ENCODE data around the gene DISC1.
"Not testable (repeated sequence)": the region's sequence is repeated elsewhere in the genome, so short reads cannot be mapped to it uniquely, and the experiment has no call there.

The DISC1 gene

DNA sequence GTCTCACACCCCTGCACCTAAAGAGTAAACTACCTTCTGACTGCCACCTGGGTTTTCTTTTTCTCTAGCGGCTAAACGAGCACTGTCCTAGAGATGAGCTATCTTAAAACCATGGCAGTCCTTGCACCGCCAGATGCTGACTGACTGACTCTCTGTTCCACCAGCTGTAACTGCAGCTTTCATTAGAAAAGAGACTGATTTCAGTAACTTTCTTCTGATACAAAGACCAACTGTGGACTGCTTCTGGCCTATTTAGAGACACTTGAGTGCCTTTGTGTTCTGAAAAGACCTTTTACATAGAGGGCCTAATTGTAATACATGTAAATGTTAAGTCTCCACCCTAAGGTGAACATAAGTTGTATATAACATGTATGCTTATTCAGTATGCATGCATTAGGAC, 152.5 kb downstream of the DISC1 start:
- no peak for DNase-seq

DNA sequence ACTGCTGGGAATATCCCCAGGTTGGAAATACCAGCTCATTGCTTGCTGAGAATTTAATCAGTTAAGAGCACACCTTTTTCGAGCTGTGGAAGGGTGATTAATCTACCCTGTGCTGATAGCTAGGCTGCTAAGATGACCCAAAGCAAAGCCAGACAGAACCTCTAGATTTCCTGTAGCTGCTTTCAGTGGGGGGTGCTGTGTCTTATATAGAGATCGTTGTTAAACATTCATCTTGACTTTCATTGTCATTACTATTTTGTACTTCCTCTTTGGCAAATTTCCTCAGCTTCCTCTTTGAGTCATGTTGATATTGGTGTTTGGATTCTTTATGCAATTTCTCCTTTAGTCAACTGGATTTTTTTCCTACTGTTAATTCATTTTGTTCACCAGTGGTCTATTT, 155.3 kb downstream of the DISC1 start:
- DNase-seq: no peak

DNA sequence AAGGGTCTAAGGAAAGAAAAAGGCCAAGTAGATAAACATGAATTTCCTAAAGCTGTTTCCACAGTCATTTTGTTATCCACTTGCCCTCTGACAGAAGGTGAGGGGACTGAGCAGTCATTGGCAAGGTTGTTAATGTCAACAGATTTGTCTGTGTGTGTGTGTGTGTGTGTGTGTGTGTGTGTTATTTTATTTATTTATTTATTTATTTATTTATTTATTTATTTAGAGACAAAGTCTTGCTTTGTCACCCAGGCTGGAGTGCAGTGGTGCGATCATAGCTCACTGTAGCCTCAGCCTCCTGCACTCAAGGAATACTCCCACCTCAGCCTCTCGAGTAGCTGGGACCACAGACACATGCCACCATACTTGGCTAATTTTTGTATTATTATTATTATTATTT, 158.5 kb downstream of the DISC1 start:
- DNase-seq: not testable (repeated sequence)

DNA sequence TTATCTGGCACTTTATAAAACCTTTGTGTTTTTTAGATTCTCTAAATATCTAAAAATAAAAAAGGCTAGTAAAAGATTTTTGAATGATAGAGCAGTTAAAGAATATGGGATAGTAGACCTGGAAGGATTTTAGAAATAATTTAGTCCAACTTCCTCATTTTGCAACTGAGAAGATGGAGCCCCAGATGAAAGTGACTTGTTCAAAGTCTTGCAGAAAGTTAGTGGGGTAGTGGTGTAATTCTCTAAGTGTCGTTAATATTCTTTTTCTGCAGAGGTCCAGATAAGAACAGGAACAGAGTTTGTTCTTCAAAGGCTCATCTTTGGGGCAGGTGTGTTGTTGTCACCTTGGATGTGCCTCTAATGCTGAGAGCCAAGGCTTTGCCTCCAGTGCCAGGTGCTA, 159.5 kb downstream of the DISC1 start:
- DNase-seq: no peak

DNA sequence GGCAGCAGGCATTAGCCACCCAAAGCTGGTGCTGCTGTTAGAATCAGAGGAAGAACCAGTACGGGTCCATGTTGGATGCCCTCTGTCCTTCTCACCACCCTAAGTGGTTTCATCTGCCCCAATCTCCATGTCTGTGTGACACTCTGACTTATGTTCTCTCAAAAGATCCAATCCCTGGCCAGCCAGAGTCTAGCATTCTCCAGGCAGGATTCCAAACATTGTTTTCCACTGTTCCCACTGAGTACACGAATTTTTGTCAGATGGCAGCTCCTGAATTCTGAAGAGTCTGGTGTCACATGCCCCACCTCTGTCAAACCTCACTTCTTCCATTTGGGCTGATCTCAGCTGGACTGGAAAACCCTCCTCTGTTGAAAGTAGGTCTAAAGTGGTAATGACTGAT, 166.0 kb downstream of the DISC1 start:
- DNase-seq: no peak

DNA sequence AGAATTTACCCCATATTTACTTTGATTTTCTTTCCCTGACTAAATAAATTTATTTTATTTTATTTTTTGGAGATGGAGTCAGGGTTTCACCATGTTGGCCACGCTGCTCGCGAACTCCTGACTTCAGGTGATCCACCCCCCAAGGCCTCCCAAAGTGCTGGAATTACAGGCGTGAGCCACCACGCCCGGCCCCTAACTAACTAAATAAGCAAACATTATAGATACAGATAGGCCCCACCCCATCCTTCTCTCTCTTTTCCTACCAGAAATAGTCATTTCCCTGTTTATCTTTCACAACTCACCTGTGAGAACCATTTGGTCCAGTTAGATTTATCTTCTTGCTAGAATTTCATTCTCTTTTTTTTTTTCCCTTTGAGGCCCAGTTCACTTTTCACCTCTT, 167.3 kb downstream of the DISC1 start:
- DNase-seq: no peak

DNA sequence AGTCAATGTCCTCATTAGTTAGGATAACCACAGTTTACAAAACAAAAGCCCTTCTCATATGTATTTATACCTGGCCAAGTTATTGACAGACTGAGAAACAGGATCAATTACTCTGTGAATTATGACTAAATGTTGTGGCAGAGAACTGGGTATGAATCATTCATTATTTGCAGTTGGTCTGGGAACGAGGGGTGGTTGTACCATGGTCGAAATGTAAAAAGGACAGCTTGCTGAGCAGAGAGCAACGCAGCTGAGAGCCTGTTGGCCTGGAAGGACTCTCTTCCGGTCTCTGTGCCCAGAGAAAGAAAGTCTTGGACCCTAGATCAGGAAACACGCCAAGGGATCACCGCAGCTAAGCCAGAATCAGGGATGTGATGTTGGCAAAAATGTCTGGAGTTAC, 169.6 kb downstream of the DISC1 start:
- DNase-seq: no peak

DNA sequence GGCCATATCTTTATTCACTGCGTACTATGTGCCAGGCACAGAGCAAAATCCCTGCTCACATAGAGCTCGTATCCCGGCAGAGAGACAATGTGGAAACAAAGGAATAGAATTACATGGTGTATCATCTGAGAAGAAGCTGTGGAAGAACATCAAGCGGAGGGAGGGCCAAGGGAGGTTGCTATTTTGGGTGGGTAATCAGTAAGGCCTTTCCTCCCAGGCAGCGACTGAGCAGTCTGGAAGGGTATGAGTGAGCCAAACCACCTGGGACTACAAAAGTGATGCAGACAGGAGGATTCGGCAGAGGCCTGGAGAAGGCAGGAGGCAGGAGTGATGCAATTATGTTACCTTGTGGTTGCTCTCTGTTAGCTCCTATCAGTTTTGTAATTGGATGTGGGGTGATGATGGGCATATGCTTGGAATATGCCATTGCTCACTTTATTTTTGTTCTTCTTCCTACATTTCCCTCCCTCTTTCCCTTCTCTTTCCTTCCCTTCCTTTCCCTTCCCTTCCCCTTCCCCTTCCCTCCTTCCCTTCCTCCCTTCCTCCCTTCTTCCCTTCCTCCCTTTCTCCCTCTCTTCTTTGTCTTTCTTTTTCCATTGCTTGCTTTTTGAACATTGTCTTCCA, 172.9 kb downstream of the DISC1 start:
- no peak for DNase-seq

DNA sequence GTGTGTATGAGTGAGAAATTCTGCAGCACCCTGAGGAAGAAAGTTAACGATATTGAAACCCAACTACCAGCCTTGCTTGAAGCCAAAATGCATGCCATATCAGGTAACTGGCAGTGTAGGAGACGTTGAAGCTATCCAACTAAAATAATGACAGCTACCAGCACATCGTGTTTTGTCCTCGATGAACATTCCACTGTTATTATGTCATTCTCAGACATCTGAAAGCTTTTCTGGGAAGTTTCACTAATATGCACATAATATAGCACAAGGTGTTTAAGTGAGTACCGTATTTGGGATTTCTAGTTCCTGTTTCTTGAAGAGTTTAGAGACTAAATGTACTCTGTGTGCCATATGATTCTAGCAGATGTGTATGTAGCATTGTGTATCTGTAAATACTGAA, 173.5 kb downstream of the DISC1 start:
- DNase-seq: no peak

DNA sequence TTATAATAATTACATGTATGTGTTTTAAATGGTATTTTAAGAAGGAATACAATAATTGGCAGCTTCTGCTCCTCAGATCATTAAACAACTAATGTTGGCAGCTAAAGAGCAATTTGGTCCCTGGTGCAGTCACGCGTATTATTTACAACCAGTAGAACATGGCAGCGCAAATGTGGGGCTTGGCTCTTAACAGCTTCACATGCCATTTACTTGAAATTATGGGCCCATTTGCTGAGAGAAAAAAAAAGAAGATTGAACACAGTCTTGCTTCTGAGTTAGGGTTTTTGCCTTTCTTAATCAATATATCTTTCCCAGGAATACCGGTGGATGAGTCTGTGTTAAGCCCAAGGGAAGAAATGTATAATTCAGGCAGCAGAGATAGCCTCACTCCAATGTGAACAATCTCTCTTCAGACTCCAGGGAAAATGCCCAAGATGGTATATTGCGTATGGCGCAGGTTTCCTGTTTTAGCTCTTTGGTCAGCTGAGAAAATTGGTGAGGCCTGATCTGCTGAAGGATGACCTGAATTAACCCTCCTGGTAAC, 174.5 kb downstream of the DISC1 start:
- DNase-seq: no peak

DNA sequence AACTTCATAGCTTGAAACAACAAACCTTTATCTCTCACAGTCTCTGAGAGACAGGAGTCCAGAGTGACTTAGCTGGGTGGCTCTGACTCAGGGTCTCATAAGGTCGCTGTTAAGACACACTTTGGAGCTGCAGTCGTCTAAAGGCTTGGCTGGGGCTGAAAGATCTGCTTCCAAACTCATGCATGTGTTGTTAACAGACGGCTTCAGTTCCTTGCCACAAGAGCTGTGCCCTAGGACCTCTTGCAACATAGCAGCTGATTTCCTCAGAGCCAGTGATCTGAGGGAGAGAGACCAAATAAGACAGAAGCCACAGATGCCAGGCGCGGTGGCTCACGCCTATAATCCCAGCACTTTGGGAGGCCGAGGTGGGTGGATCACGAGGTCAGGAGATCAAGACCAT, 176.8 kb downstream of the DISC1 start:
- no peak for DNase-seq

DNA sequence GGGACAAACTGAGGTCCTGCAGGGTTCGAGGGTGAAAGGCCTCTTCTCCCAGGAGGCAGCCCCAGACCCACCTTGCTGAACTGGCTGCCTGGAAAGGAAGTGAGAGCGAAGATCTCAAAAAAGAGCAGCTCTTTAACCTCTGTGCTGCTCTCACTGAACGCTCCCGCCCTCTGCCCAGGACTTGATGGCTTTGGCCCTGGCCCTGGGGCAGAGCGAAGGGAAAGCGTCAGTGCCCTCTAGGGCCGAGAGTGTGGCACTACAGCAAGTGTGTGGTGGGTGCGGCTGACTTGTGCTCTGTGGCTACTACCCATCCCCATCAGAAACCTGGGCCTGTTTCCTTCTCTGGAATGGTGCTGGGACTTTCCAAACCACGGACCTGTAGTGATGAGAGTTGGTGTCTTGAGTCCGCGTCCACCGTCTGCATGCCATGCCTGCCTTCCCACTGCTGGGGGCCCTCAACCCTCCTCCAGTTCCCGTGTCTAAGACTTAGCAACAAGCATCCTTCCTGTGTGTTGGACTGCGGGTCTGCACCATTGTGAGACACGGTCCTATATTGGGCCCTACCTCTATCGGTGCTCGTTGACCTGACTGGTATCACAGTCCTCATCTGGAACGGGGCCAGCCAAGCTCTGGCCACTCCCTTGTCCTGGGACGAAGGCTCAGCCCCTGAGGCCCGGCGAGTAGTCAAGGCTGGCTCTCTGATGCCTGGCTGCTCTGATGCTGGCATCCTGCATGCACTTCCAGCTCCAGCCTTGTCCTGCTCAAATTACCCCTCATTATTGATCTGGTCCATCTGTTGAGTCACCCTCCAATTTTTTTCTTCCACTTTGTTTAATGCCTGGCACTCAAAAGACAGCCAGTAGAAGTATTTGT, 180.3 kb downstream of the DISC1 start:
- DNase-seq: no peak

DNA sequence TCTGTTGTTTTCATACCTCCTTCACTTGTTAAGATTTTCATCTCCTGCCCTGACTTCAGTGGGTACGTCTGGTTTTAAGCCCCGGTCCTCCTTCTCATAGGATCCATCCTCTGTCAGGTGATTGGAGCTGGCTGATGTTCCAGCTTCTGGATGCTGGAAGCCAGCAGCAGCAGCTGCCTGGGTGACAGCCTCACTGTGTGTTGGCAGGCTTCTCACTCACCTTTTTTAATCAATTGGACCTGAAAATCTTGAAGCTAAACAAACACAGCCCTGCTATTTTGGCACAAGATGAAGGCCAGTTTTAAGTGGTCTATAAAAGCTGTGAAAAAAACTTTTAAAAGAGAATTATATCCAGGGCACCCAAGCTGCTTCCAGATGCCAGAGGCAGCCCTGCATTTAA, 181.0 kb downstream of the DISC1 start:
- no peak for DNase-seq

DNA sequence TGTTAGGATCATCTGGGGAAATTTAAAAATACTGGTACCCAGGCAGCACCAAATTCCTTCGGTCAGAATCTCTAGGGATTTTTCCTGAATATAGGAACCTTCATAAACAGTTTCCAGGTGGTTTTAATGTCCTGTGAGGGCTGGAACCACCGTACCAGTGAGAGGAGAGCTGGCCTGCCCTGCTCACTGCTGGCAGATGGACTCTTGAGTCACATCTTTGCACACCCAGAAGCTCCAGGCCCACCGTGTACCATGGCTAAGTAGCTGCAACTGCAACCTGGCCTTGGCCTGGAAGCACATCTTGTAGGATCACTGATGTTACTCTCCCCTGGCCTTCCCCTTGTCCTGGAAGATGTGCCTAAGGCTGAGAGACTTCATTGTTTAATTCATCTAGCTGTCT, 181.5 kb downstream of the DISC1 start:
- no peak for DNase-seq

DNA sequence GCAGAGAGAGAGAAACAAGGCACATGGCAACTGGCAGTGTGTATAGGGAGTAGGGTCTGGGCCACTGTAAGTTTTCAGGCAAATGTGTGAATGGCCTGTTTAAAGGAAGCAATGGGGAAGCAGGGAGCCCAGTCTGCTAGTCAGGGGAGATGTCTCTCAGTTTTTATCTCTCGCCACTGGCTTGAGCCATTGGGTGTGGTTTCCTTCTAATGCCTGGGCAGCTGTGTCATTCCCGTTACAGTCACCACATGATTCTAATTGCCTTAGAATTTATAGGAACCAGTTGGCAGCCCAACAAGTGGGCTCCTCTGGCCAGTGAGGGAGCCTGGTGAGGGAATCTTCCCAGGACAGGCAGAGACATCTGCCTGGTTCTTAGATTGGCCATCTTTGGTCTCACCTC, 182.4 kb downstream of the DISC1 start:
- no peak for DNase-seq

DNA sequence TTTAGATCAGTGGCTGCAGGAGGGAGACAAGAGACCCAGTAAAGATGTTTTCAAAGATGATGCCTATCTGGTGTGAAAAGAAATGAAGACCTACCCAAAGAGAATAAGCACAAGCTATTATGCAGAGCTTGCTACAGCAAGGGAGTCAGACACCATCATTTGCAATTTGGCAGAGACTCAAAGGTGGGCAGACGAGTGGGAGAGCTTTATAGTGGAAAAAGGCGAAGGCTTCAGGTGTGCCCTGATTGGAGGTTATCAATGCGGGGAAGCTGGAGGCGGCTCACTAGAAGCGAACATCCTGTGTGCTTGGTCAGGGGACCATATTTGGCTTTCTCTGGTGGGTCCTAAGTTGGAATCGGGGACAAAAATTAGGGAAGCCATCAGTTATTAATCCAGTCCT, 183.8 kb downstream of the DISC1 start:
- DNase-seq: no peak

DNA sequence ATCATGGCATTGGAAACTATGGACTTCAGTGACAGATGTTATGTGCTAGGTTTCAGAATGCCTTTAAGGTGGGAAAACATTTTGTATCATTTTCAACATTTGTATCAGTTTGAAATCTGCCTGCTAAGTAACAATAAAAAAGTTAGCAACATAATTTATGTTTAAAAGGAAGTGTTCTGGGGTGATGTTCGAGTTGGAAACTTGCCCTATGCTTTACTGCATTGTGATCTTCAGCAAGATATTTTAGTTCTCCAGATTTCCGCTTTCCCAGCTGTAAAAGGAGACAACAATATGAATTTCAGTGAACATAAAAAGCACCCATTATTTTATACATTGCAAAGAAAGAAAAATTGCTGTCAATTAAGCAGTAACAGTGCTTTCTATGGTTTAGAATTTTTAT, 187.4 kb downstream of the DISC1 start:
- DNase-seq: no peak

DNA sequence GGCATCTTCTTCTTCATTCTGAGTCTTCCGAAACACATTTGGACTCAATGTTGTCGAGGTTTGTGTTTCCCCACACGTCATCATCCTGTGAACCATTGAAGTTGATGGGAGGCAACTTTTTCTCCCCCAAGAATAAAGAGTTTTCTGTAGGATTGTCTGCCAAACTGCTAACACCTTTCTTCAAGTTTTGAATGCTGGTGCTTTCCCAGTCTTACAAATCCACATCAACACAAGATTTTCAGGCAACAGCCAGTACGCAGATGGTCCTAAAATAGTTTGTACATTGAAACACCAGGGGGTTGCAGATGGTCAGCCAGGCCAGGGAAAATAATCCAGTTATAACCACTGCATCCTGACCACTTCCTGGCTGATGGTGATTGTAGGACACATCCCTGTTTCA, 187.9 kb downstream of the DISC1 start:
- DNase-seq: no peak

DNA sequence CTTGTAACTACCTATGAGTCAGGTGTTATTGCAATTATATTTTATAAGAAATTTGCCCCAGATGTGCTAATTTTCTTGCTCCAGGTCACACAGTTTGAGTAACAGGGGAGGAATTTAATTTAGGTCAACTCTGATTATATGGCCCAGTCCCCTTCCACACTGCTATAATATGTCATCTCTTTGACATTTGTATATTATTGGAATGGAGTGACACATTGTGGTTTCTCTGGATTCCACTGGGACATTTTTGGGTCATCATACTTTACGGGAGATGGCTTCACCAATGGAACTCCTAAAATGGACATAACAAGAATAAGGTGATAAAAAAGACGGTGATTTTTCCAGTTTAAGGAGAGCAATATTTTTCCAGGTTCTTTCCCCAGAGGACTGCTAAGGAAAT, 191.2 kb downstream of the DISC1 start:
- DNase-seq: no peak

DNA sequence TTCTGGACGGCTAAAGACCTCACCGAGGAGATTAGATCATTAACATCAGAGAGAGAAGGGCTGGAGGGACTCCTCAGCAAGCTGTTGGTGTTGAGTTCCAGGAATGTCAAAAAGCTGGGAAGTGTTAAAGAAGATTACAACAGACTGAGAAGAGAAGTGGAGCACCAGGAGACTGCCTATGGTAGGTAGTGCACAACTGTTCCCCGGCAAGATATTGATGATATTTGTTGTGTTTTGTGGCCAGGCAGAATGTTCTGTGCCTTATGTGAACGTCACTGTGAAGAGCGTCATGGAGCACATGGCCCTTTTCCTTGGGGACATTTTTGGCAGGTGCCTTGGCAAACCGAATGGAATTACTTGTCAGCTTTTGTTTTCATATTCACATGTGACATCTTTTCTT, 191.7 kb downstream of the DISC1 start:
- no peak for DNase-seq

DNA sequence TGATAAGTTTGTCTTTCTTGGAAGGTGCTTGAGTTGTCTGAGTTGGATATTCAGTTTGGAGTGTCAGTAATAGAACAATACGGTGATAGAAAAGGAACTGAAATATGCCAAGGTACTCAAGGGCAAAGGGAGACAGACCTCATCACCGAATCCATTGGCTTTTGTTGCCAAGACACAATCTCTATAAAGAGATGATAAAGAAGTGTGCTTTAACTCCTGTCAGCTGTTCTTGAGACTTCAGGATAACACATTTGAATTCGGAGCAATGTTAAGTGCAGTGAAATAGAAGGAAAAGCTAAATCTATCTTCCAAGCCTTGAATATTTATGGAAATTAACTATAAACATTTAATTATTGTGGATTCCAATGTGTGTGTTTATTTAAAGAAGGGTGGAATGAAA, 194.7 kb downstream of the DISC1 start:
- DNase-seq: no peak

DNA sequence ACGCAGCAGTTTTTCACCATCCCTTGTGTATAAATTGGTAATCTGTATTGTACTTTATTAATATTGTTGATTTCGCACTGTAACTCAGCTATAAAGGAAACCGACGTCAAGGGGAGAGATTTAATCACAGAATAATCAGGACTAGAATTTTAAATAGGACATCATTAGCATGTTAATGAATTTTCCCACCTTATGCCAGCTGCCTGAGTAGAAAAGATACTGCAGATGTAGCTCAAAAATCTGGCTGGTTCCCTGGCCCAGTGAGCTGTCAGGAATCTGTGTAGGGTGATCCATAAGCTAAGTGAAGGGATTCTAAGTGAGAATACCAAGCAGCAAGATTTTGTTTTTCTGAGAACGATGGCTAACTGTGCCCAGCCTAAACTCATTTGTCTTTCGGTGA, 195.5 kb downstream of the DISC1 start:
- no peak for DNase-seq

DNA sequence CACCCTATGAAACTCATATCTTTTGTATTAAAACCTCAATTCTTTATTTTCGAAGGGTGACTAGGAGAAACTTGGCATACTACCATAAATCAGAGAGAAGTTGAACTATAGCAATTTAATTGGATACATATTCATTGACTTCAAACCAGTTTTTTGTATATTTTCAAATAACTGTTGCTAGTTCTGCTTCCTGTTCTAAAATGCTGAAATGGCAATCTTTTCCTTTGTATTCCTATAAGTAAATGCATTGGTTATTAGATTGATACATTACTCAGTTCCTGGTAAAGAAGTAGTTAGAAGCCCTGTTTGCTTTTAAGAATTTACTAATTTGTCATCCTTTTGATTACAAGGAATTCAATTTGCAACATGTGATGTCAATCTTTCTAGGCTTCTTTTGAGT, 200.0 kb downstream of the DISC1 start:
- no peak for DNase-seq

DNA sequence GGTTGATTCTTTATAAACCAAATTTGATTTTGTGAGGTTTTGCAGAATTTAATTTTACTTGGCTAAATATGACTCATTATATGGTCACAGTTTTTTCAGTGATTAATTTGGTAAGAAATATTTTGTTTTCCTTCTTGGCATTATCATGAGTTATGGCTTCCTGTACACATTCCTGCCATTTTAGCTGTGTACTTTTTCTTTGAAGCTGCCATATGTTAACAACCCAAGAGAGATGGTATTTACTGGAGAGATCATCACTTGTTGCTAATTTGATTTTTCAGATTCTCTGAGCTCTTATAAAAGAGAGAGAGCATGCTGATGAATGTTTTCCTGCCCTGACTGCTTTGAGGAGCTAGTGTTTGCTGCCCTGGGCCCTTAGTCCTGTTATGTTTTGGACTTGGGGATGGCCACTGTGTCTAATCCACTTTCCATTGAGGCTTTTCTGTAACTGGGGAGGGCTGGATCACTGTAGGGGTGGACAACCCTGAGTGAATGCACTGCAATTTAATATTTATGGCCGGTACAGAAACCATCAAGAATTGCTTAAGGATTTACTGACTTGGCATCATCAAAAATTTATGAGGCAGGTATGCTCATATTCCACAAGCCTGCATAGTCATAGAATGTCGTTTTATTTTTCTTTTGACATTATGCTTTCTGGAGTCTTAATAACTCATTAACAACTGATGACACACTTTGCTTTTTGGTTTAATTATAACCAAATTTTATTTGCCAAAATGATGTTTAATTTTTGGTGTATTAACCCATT, 200.9 kb downstream of the DISC1 start:
- DNase-seq: no peak
